A549 treated with GW870086 at 1 μM for 4 hours (cell line): ENCODE results near the gene MAP4K2. TPM values are rescaled to one million over a fixed set of nuclear protein-coding genes. Genes with fewer than 3 reads are reported as not detected.

Source experiments
- total RNA-seq: library from RNA; stranded (reverse); fragments of 200-300 nt; extraction: Qiagen RNA extraction; gene quantifications from 5 replicates; pipeline ENCODE4 v1.2.3, GENCODE V29; 2022; ENCODE audit warnings: low read depth

MAP4K2 gene
- 6.9 to 9.1 TPM (median 8.0 TPM) in 5 replicates for total RNA-seq

GRCh38 chr11:64803158-64803845 is at the start of gene MAP4K2:
Gene MAP4K2 (minus strand): TSS chr11:64803214. CDS start chr11:64803149, 65 bp downstream.

GRCh38 chr11:64844330-64845128 is 41.5 kb upstream of the MAP4K2 start, which contains the start of gene CDC42BPG:
Gene CDC42BPG (minus strand): TSS chr11:64844653. CDS start chr11:64844569, 84 bp downstream.

GRCh38 chr11:64810271-64810890 is 7.4 kb upstream of the MAP4K2 start, which contains the start of gene MEN1:
Gene MEN1 (minus strand): TSS chr11:64810551. CDS start chr11:64810109, 442 bp downstream.

GRCh38 chr11:64778473-64779298 is 24.3 kb downstream of the MAP4K2 start, which contains the start of gene SF1:
Gene SF1 (minus strand): TSS chr11:64778542. CDS start chr11:64778392, 150 bp downstream.

GRCh38 chr11:64759722-64760719 is 43.0 kb downstream of the MAP4K2 start, which contains the start of gene PYGM:
Gene PYGM (minus strand): TSS chr11:64759974. CDS start chr11:64759898, 76 bp downstream.

GRCh38 chr11:64743591-64744543 is 59.1 kb downstream of the MAP4K2 start, which contains the start of gene RASGRP2:
Gene RASGRP2 (minus strand): TSS chr11:64744142. CDS start chr11:64742866, 1,276 bp downstream.

Other genes starting within 250 kb of the MAP4K2 start
- gene SLC22A11, start 247.3 kb downstream of the MAP4K2 start, total RNA-seq = 0.12 to 0.17 TPM in 2 of 5 replicates, not detected in the others
- gene SLC22A12, start 212.0 kb downstream of the MAP4K2 start, total RNA-seq = not detected in 5 replicates
- gene NRXN2, start 80.0 kb downstream of the MAP4K2 start, total RNA-seq = 0.19 to 0.35 TPM (median 0.27 TPM) in 5 replicates
- gene RASGRP2, start 59.1 kb downstream of the MAP4K2 start, total RNA-seq = 1.1 to 2.6 TPM (median 1.4 TPM) in 5 replicates
- 0.17 to 0.58 TPM (median 0.32 TPM) in 5 replicates for gene PYGM, start 43.2 kb downstream of the MAP4K2 start, total RNA-seq
- 160 to 206 TPM (median 161 TPM) in 5 replicates for gene SF1, start 24.7 kb downstream of the MAP4K2 start, total RNA-seq
- 28.7 to 39.3 TPM (median 36.7 TPM) in 5 replicates for gene MEN1, start 7.3 kb upstream of the MAP4K2 start, total RNA-seq
- 1.1 to 1.8 TPM (median 1.6 TPM) in 5 replicates for gene CDC42BPG, start 41.4 kb upstream of the MAP4K2 start, total RNA-seq
- 104 to 140 TPM (median 129 TPM) in 5 replicates for gene EHD1, start 75.4 kb upstream of the MAP4K2 start, total RNA-seq
- 12.9 to 22.4 TPM (median 20.8 TPM) in 5 replicates for gene ATG2A, start 114.0 kb upstream of the MAP4K2 start, total RNA-seq
- 3.6 to 6.2 TPM (median 4.2 TPM) in 5 replicates for gene PPP2R5B, start 121.5 kb upstream of the MAP4K2 start, total RNA-seq
- gene GPHA2, start 132.7 kb upstream of the MAP4K2 start, total RNA-seq = not detected in 5 replicates
- not detected in 5 replicates for gene MAJIN, start 168.9 kb upstream of the MAP4K2 start, total RNA-seq
- gene BATF2, start 193.8 kb upstream of the MAP4K2 start, total RNA-seq = 0.61 to 1.3 TPM (median 0.67 TPM) in 5 replicates
- gene ARL2, start 210.9 kb upstream of the MAP4K2 start, total RNA-seq = 157 to 200 TPM (median 182 TPM) in 5 replicates
- 20.2 to 23.7 TPM (median 21.5 TPM) in 5 replicates for gene SNX15, start 224.2 kb upstream of the MAP4K2 start, total RNA-seq
- 33.6 to 55.1 TPM (median 50.9 TPM) in 5 replicates for gene SAC3D1, start 238.0 kb upstream of the MAP4K2 start, total RNA-seq